Adrenal gland (tissue), 5 donors: ENCODE results near the gene FHOD3.

Experiments used
- POLR2A ChIP-seq, 2 donors: fragments of 450-650 bp; IDR thresholded peaks; one replicate each; pipeline ENCODE4 v1.6.1; 2017; ENCODE audit warnings: antibody characterized with exemption in 2 of 2, mild to moderate bottlenecking in 2 of 2, moderate library complexity in 1 of 2
- TF ChIP-seq, protein P1 (sequence below), 6 experiments: fragments of 450-650 bp in 4 of 6; fragments of 200-600 bp in 2 of 6; sonication (generic) in 1 of 6; IDR thresholded peaks; 1 replicate in 5 of 6; 2 replicates in 1 of 6; pipeline versions ENCODE4 v1.5.1 to v1.8.0; 2016 to 2021; ENCODE audit warnings: antibody characterized with exemption in 6 of 6, mild to moderate bottlenecking in 2 of 6, moderate library complexity in 1 of 6
- donor health status: DM: no; HTN: no; CAD: no.

DNA sequence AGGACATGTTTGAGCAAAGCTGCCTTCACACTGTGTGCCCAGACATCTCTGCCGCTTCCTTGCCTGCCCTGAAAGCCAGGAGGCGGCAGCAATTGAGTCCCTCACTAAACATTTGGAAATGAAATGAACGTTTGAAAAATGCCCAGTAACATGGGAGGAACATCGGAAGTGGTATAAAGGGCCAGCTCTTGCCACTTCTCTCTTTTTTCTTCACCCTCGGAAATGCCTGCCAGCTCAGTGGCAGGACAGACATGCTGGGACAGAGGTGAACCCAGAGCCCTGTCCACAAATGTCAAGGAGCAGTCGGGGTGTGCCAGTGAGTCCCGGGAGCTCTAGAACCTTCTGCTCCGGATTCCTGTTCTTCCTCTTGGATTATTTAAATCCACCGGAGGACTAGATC lies 485.2 kb downstream of the FHOD3 start:
- TF ChIP-seq POLR2A (IDR thresholded peaks at IDR 0.05): no peak
- TF ChIP-seq, protein P1, sequence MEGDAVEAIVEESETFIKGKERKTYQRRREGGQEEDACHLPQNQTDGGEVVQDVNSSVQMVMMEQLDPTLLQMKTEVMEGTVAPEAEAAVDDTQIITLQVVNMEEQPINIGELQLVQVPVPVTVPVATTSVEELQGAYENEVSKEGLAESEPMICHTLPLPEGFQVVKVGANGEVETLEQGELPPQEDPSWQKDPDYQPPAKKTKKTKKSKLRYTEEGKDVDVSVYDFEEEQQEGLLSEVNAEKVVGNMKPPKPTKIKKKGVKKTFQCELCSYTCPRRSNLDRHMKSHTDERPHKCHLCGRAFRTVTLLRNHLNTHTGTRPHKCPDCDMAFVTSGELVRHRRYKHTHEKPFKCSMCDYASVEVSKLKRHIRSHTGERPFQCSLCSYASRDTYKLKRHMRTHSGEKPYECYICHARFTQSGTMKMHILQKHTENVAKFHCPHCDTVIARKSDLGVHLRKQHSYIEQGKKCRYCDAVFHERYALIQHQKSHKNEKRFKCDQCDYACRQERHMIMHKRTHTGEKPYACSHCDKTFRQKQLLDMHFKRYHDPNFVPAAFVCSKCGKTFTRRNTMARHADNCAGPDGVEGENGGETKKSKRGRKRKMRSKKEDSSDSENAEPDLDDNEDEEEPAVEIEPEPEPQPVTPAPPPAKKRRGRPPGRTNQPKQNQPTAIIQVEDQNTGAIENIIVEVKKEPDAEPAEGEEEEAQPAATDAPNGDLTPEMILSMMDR (IDR thresholded peaks at IDR 0.05): no peak
